Inflammatory macrophage (primary cell): ENCODE results near the gene MGAT2.

Source experiments
- DNase-seq, 2 donors: peaks; one replicate each; pipeline ENCODE4 v3.0.0-alpha.2; 2020 to 2022
- total RNA-seq, 18 experiments: gene quantifications; one replicate each; lab custom pipeline; 2026; ENCODE audit warnings: mixed read lengths in 6 of 18, inconsistent platforms in 2 of 18; lab: John Stamatoyannopoulos, UW

MGAT2 gene
- total RNA-seq = 86.8 to 172 (median 109) reads per million in 18 experiments

DNA sequence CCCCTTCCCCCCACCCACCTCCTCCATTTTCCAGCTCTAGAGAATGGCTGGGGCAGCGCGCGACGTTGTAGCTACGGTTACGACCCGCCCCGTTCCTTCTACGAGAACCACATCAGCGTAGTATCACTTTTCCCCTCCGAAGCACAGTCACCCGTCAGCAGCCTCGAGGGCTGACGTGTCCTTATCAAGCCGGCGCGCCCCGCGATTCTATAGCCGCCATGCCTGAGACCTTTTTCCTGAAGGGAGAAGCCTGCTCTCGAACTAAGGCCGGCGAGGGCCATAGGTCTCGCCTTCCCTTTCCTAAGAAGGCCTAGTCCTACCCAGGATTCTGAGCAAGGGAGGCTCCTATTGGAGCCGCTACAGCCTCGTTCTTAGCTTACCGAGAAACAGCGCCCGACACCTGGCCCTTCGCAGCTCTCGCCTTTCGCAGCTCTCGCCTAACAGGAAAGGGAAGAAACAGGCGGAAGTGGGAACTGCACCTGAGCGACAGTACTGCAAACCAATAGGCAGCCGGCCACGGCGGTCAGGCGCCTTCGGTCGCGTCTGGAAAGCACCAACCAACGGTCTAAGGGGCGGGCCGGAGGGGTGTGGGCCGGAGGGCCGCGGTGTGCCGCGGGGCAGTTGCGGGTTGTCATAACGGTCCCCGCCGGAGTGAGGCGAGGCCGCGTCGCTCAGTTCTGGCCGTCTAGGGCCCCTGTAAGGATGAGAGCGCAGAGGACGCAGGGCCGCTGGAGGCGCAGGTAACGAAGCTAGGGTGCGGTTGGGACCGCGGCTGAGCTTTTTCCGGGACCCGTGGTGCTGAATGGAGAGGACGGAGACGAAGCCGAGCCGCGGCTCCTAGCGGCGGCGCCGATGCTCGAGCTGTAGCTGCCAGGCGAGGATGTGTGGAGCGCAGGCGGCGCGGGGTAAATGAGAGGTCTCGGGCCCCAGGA, at the start of gene MGAT2, which contains the start of gene RPL36AL:
MGAT2 (plus strand) TSS at position 618 of the 932 bp plus-strand sequence. CDS start 470 bp downstream, outside the sequence.
RPL36AL (minus strand) TSS at position 445 of the 932 bp plus-strand sequence. CDS start 1,522 bp downstream, outside the sequence.
- DNase-seq = peak; percentile 99

- no peak for DNase-seq
Measured at GRCh38 chr14:49574038-49574437, 46.6 kb upstream of the MGAT2 start.

- DNase-seq = no peak
Measured at GRCh38 chr14:49578141-49578540, 42.5 kb upstream of the MGAT2 start.

GRCh38 chr14:49579841-49580240, 40.8 kb upstream of the MGAT2 start:
- no peak for DNase-seq

- no peak for DNase-seq
Measured at GRCh38 chr14:49581209-49582112, 39.1 kb upstream of the MGAT2 start.

GRCh38 chr14:49582113-49582977, 38.3 kb upstream of the MGAT2 start:
- no peak for DNase-seq

GRCh38 chr14:49583629-49584028, 37.0 kb upstream of the MGAT2 start:
- DNase-seq = no peak

GRCh38 chr14:49584058-49584457, 36.5 kb upstream of the MGAT2 start:
- no peak for DNase-seq

DNA sequence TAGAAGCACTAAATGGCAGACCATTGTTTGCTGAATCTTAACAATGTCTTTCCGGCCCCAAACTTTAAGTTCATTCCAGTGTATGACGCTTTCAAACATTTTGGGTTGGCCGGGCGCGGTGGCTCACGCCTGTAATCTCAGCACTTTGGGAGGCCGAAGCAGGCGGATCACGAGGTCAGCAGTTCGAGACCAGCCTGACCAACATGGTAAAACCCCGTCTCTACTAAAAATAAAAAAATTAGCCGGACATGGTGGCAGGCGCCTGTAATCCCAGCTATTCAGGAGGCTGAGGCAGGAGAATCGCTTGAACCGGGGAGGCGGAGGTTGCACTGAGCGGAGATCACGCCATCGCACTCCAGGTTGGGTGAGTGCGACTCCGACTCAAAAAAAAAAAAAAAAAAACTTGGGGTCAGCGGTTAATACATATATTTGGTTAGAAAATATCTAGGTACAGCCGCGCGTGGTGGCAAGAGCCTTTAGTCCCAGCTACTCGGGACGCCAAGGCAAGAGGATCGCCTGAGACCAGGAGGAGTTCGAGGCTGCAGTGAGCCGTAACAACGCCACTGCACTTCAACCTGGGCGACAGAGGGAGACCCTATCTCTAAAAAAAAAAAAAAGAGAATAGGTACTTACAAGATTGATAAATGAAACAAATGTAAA, 35.5 kb upstream of the MGAT2 start:
- peak in 1 of 2 donors; percentile 2 for DNase-seq

DNA sequence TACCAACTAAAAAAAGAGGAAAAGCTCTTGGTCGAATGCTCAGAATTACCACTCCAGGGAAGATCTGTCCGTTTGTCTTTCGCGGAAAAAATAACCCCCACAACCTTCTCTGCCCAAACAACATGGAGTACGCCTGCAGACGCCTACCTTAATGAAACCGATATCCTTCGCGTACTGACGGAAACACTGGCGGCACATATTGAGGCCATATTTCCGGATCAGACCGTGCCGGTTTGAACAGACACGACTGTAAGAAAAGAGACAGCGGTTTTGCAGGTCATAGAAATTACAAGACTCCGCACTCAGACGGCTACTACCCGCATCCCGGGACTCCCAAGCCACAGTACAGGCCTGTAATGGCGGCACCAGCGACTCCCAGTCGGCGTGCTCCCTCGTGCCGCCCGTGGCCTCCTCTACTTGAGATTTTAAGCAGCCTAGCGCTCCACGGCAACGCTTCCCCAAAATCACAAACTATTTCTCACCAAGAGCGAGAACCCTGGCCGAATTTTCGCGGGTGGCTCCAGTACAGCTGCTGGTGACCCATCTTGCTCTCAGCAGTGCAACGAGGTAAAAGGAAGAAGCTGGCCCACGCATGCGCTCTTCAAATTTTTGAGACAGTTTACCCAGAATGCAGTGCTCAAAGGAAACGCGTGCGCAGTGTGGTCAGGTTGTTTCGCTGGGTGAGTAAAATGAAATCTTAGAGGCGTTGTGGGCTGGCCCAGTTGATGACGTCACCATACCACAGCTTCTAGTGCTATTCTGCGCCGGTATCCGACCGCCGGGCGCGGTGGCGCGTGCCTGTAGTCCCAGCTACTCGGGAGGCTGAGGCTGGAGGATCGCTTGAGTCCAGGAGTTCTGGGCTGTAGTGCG, 34.6 kb upstream of the MGAT2 start, which contains the start of gene RPS29:
RPS29 (minus strand) TSS at position 578 of the 870 bp plus-strand sequence; CDS start at position 544, 34 bp downstream.
- DNase-seq = peak; percentile 99 to 100

GRCh38 chr14:49586673-49587460, 33.7 kb upstream of the MGAT2 start:
- DNase-seq = peak; percentile 72 to 89

- no peak for DNase-seq
Measured at GRCh38 chr14:49589387-49589786, 31.2 kb upstream of the MGAT2 start.

DNA sequence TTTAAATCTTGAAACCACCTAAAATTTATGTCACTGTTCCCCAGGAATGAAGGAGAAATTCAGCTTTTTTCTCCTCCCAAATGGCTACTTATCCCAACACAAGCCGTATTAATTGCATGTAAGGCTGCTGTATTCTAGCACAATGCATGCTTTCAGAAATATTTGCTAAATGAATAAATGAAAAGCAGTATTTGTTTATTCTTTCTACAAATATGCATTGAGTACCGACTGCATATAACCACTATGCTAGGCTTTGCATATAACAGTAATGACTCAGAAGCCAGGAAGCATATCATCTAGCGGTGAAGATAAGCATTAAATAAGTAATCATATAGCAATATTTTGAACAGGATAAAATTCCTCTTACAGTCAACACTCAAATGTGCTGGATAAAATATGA, 27.6 kb upstream of the MGAT2 start:
- no peak for DNase-seq

GRCh38 chr14:49594347-49595091, 26.1 kb upstream of the MGAT2 start:
- DNase-seq = peak; percentile 17 to 41

GRCh38 chr14:49598189-49598484, 22.5 kb upstream of the MGAT2 start:
- peak in 1 of 2 donors; percentile 3 for DNase-seq

- DNase-seq = peak; percentile 78 to 82
Measured at GRCh38 chr14:49598485-49599300, 21.9 kb upstream of the MGAT2 start, which contains the start of gene LRR1. Gene LRR1 (plus strand): TSS chr14:49598940. CDS start chr14:49599021, 81 bp downstream.

- DNase-seq = no peak
Measured at GRCh38 chr14:49607583-49607982, 13.0 kb upstream of the MGAT2 start.

DNA sequence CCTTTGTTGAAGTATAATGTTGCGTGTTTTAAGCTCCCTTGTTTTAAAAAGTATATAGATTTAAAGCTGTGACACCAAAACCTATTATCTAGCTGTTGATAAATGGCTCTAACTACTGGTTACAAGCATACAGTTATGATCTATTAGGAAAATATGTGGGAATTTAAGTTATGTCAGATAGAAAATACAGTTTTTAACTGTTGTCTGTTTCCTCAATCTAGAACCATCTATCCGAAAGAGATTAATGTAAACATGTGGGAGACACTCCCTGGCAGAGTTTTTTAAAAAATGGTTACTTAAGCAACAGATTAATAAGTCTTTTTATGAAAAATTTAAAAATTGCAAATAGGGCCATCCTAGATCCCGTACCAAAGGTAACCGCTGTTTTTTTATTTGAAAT, 8.3 kb upstream of the MGAT2 start:
- DNase-seq = no peak
